ENCODE data around the gene STX17. TPM values are rescaled to one million over a fixed set of nuclear protein-coding genes. Genes with fewer than 3 reads are reported as not detected.

Gene STX17
- total and polyA plus RNA-seq, 2 of the 13 experiments (the other 11 are each of a cell fraction or from before 2014, with no cell fraction given): 8.3 to 25.7 TPM

GRCh38 chr9:99906403-99907207, at the start of gene STX17 (continued):
- no peak for TF ChIP-seq ZBTB44 (CRISPR knock-in tag; IDR thresholded peaks at IDR 0.05)
- 0 out of 2 replicates have a peak, but pooled peaks have one; percentile 12 for TF ChIP-seq SIX4 (CRISPR knock-in tag; IDR thresholded peaks at IDR 0.05)
- 0 out of 2 replicates have a peak, but pooled peaks have one; percentile 10 for TF ChIP-seq ZIK1 (CRISPR knock-in tag; IDR thresholded peaks at IDR 0.05; ENCODE audit: borderline replicate concordance, low read depth)
- TF ChIP-seq MXD1 (CRISPR knock-in tag; IDR thresholded peaks at IDR 0.05): peak; percentile 89; the same call in 1 of the 2 replicates
- TF ChIP-seq ZBTB34 (CRISPR knock-in tag; IDR thresholded peaks at IDR 0.05): no peak
- TF ChIP-seq ZNF879 (CRISPR knock-in tag; IDR thresholded peaks at IDR 0.05): 0 out of 2 replicates have a peak, but pooled peaks have one; percentile 72
- no peak for TF ChIP-seq TCF7L2 (IDR thresholded peaks at IDR 0.05; ENCODE audit: low read depth, low read length)
- TF ChIP-seq IRF2 (CRISPR knock-in tag; IDR thresholded peaks at IDR 0.05): peak; percentile 94
- TF ChIP-seq NONO (IDR thresholded peaks at IDR 0.05): no peak
- TF ChIP-seq NONO (CRISPR knock-in tag; conservative IDR thresholded peaks at IDR 0.05): peak; percentile 61; the same call in 1 of the 2 replicates
- TF ChIP-seq NKX3-1 (CRISPR knock-in tag; IDR thresholded peaks at IDR 0.05): peak; percentile 65; the same call in 1 of the 2 replicates
- 0 out of 2 replicates have a peak, but pooled peaks have one; percentile 40 for TF ChIP-seq XBP1 (CRISPR knock-in tag; IDR thresholded peaks at IDR 0.05)
- peak; percentile 90 for TF ChIP-seq ZNF891 (CRISPR knock-in tag; IDR thresholded peaks at IDR 0.05)
- TF ChIP-seq ZNF629 (CRISPR knock-in tag; conservative IDR thresholded peaks at IDR 0.05): peak; percentile 36; the same call in 1 of the 2 replicates
- TF ChIP-seq ZNF343 (CRISPR knock-in tag; IDR thresholded peaks at IDR 0.05): 0 out of 2 replicates have a peak, but pooled peaks have one; percentile 59
- peak; percentile 88 for TF ChIP-seq YEATS4 (CRISPR knock-in tag; IDR thresholded peaks at IDR 0.05; ENCODE audit: borderline replicate concordance)
- TF ChIP-seq AGO1 (IDR thresholded peaks at IDR 0.05; ENCODE audit: low read depth, low read length, poor library complexity, severe bottlenecking): peak; percentile 63
- no peak for TF ChIP-seq ZBTB46 (CRISPR knock-in tag; IDR thresholded peaks at IDR 0.05; ENCODE audit: borderline replicate concordance)
- no peak for TF ChIP-seq ATF3 (CRISPR knock-in tag; IDR thresholded peaks at IDR 0.05)
- no peak for TF ChIP-seq POLR2AphosphoS2 (IDR thresholded peaks at IDR 0.05; ENCODE audit: low read depth, low read length)
- TF ChIP-seq ZNF710 (CRISPR knock-in tag; IDR thresholded peaks at IDR 0.05; ENCODE audit: borderline replicate concordance): peak; percentile 46; the same call in 1 of the 2 replicates

Data from HepG2 (cell line).